ENCODE results near the gene RAB23.

GRCh38 chr6:57215260-57215659 is 6.8 kb downstream of the RAB23 start:
- TF ChIP-seq EZH2phosphoT487 (conservative IDR thresholded peaks at IDR 0.05; ENCODE audit: low read length) (no peak), CTCF (IDR thresholded peaks at IDR 0.05; ENCODE audit: insufficient read depth, low read length, poor library complexity, severe bottlenecking) (no peak)
